Thoracic aorta (tissue), 2 donors: Measurements from ENCODE around the gene FGFR3. TPM values are rescaled to one million over a fixed set of nuclear protein-coding genes. Genes with fewer than 3 reads are reported as not detected.

Experiments
- ATAC-seq: fragments of 150-250 bp; one replicate; pipeline ENCODE4 v1.8.0; 2017; ENCODE audit warnings: low read depth; ENCODE audit not compliant: insufficient number of reproducible peaks, low FRiP score
- DNase-seq: peaks from one replicate; pipeline ENCODE4 v3.0.0-alpha.2; 2020; ENCODE audit warnings: low spot score
- H3K27ac ChIP-seq, 2 donors: fragments of 200-600 bp; sonication (generic); 1 replicate in 1 of 2; 2 replicates in 1 of 2; pipeline ENCODE4 v1.5.1; 2016; ENCODE audit warnings: mild to moderate bottlenecking in 2 of 2, moderate library complexity in 2 of 2
- H3K27me3 ChIP-seq: fragments of 200-600 bp; sonication (generic); replicated peaks from 2 replicates; pipeline ENCODE4 v1.6.0; 2016; ENCODE audit warnings: mild to moderate bottlenecking; ENCODE audit not compliant: insufficient read depth
- H3K36me3 ChIP-seq: fragments of 200-600 bp; sonication (generic); one replicate; pipeline ENCODE4 v1.5.1; 2016
- H3K4me1 ChIP-seq, 2 donors: fragments of 200-600 bp; sonication (generic); 1 replicate in 1 of 2; 2 replicates in 1 of 2; pipeline versions ENCODE4 v1.5.1 to v1.6.0; 2016; ENCODE audit warnings: low read depth in 2 of 2, mild to moderate bottlenecking in 1 of 2; ENCODE audit not compliant: control insufficient read depth in 1 of 2
- H3K4me3 ChIP-seq: fragments of 200-600 bp; sonication (generic); 2 replicates; pipeline ENCODE4 v1.5.1; 2016; ENCODE audit warnings: mild to moderate bottlenecking
- H3K9me3 ChIP-seq: fragments of 200-600 bp; sonication (generic); 2 replicates; pipeline ENCODE4 v1.5.1; 2016
- total RNA-seq, 2 donors: library from RNA; depleted of rRNA; stranded (reverse); fragments of >200 nt; gene quantifications; one replicate each; pipeline versions ENCODE4 v1.1.0 to v1.2.3, GENCODE V29; 2016
- TF ChIP-seq, protein P1 (sequence below): fragments of 200-600 bp; sonication (generic); IDR thresholded peaks from one replicate; pipeline ENCODE4 v1.5.1; 2019; ENCODE audit warnings: antibody characterized with exemption

The FGFR3 gene
- total RNA-seq, 2 donors from 2014 or later: 0.68 to 1.4 TPM

DNA sequence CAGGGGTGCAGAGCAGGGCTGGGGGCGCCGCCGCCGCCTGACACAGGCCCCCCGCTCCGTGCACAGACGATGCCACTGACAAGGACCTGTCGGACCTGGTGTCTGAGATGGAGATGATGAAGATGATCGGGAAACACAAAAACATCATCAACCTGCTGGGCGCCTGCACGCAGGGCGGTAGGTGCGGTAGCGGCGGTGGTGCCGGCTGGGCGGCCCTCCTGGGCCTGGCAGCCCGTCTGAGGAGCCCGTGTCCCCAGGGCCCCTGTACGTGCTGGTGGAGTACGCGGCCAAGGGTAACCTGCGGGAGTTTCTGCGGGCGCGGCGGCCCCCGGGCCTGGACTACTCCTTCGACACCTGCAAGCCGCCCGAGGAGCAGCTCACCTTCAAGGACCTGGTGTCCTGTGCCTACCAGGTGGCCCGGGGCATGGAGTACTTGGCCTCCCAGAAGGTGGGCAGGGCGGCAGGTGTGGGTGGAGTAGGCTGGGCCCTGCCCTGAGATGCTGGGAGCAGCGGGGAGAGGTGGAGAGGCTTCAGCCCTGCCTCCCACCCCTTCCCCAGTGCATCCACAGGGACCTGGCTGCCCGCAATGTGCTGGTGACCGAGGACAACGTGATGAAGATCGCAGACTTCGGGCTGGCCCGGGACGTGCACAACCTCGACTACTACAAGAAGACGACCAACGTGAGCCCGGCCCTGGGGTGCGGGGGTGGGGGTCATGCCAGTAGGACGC, 12.6 kb downstream of the FGFR3 start:
- no peak overlapping the region for H3K27ac ChIP-seq
- H3K4me3 ChIP-seq: no peak overlapping the region
- ATAC-seq (no peak), DNase-seq (no peak)
- H3K4me1 ChIP-seq: no peaks in the 10 kb centered on the region
- no peaks in the 10 kb centered on the region for H3K9me3 ChIP-seq
- no peaks in the 10 kb centered on the region for H3K36me3 ChIP-seq
- H3K27me3 ChIP-seq: no peaks in the 10 kb centered on the region
- TF ChIP-seq, protein P1, sequence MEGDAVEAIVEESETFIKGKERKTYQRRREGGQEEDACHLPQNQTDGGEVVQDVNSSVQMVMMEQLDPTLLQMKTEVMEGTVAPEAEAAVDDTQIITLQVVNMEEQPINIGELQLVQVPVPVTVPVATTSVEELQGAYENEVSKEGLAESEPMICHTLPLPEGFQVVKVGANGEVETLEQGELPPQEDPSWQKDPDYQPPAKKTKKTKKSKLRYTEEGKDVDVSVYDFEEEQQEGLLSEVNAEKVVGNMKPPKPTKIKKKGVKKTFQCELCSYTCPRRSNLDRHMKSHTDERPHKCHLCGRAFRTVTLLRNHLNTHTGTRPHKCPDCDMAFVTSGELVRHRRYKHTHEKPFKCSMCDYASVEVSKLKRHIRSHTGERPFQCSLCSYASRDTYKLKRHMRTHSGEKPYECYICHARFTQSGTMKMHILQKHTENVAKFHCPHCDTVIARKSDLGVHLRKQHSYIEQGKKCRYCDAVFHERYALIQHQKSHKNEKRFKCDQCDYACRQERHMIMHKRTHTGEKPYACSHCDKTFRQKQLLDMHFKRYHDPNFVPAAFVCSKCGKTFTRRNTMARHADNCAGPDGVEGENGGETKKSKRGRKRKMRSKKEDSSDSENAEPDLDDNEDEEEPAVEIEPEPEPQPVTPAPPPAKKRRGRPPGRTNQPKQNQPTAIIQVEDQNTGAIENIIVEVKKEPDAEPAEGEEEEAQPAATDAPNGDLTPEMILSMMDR: no peak

DNA sequence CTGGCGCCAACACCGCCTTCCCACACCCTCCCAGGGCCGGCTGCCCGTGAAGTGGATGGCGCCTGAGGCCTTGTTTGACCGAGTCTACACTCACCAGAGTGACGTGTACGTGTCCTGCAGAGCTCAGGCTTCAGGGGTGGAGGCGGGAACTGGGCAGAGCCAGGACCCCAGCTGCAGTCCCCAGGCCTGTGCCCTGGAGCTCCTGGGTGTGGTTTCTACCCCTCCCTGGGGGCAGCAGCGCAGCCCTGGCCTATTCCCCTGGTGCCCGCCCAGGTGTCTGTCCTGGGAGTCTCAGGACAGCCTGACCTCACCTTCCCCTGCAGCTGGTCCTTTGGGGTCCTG, 13.1 kb downstream of the FGFR3 start:
- DNase-seq (no peak), ATAC-seq (no peak)
- H3K9me3 ChIP-seq: no peaks in the 10 kb centered on the region
- no peak overlapping the region for H3K27ac ChIP-seq
- no peak overlapping the region for H3K4me3 ChIP-seq
- H3K27me3 ChIP-seq: no peaks in the 10 kb centered on the region
- H3K36me3 ChIP-seq: no peaks in the 10 kb centered on the region
- H3K4me1 ChIP-seq: no peaks in the 10 kb centered on the region
- TF ChIP-seq, protein P1: no peak

DNA sequence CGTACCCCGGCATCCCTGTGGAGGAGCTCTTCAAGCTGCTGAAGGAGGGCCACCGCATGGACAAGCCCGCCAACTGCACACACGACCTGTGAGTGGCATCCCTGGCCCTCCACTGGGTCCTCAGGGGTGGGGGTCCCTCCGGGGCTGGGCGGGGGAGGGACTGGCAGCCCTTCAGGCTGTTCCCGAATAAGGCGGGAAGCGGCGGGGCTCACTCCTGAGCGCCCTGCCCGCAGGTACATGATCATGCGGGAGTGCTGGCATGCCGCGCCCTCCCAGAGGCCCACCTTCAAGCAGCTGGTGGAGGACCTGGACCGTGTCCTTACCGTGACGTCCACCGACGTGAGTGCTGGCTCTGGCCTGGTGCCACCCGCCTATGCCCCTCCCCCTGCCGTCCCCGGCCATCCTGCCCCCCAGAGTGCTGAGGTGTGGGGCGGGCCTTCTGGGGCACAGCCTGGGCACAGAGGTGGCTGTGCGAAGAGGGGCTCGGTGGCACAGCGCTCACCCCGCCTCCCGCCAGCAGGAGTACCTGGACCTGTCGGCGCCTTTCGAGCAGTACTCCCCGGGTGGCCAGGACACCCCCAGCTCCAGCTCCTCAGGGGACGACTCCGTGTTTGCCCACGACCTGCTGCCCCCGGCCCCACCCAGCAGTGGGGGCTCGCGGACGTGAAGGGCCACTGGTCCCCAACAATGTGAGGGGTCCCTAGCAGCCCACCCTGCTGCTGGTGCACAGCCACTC, 13.7 kb downstream of the FGFR3 start:
- ATAC-seq: no peak
- H3K4me3 ChIP-seq: no peak overlapping the region
- DNase-seq: no peak
- H3K27ac ChIP-seq: no peak overlapping the region
- H3K27me3 ChIP-seq: no peaks in the 10 kb centered on the region
- no peaks in the 10 kb centered on the region for H3K4me1 ChIP-seq
- H3K36me3 ChIP-seq: no peaks in the 10 kb centered on the region
- TF ChIP-seq, protein P1: no peak
- H3K9me3 ChIP-seq: no peaks in the 10 kb centered on the region

DNA sequence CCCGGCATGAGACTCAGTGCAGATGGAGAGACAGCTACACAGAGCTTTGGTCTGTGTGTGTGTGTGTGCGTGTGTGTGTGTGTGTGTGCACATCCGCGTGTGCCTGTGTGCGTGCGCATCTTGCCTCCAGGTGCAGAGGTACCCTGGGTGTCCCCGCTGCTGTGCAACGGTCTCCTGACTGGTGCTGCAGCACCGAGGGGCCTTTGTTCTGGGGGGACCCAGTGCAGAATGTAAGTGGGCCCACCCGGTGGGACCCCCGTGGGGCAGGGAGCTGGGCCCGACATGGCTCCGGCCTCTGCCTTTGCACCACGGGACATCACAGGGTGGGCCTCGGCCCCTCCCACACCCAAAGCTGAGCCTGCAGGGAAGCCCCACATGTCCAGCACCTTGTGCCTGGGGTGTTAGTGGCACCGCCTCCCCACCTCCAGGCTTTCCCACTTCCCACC, 14.3 kb downstream of the FGFR3 start:
- Histone ChIP-seq H3K9me3 (no peaks in the 10 kb centered on the region), H3K4me3 (no peak overlapping the region), H3K27me3 (no peaks in the 10 kb centered on the region), H3K27ac (no peak overlapping the region), H3K4me1 (no peaks in the 10 kb centered on the region), H3K36me3 (no peaks in the 10 kb centered on the region)
- no peak for ATAC-seq
- DNase-seq: no peak
- TF ChIP-seq, protein P1: no peak

DNA sequence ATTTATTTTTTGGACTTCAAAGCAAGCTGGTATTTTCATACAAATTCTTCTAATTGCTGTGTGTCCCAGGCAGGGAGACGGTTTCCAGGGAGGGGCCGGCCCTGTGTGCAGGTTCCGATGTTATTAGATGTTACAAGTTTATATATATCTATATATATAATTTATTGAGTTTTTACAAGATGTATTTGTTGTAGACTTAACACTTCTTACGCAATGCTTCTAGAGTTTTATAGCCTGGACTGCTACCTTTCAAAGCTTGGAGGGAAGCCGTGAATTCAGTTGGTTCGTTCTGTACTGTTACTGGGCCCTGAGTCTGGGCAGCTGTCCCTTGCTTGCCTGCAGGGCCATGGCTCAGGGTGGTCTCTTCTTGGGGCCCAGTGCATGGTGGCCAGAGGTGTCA, 15.3 kb downstream of the FGFR3 start:
- Histone ChIP-seq H3K27ac (no peak overlapping the region), H3K9me3 (no peaks in the 10 kb centered on the region)

More for the DNA sequence above, 15.3 kb downstream of the FGFR3 start:
- DNase-seq: no peak
- ATAC-seq: no peak
- Histone ChIP-seq H3K4me1 (no peaks in the 10 kb centered on the region), H3K4me3 (no peak overlapping the region), H3K27me3 (no peaks in the 10 kb centered on the region), H3K36me3 (peaks cover 3% of the 10 kb centered on the region)
- TF ChIP-seq, protein P1: no peak
